ENCODE measurements around the gene SRI. TPM values are rescaled to one million over a fixed set of nuclear protein-coding genes. Genes with fewer than 3 reads are reported as not detected.
"Not testable (repeated sequence)": the region's sequence is repeated elsewhere in the genome, so short reads cannot be mapped to it uniquely, and the experiment has no call there.

The SRI gene, protein sequence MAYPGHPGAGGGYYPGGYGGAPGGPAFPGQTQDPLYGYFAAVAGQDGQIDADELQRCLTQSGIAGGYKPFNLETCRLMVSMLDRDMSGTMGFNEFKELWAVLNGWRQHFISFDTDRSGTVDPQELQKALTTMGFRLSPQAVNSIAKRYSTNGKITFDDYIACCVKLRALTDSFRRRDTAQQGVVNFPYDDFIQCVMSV
- total RNA-seq (ENCODE audit: low replicate concordance), result 72.1 and 120 TPM in 2 replicates
- long read RNA-seq, transcript SRI-201 (8 exons, 2,010 nt), result major isoform, 115 of 131 reads
- long read RNA-seq, partial matches to known transcripts, result 4 of 131 reads
- long read RNA-seq, other reads (novel, unspliced or antisense), result 9 of 131 reads

GRCh38 chr7:88219781-88220747, at the start of gene SRI:
Gene SRI (minus strand): TSS chr7:88220038. CDS start chr7:88220026, 12 bp downstream.
- Mint-ChIP-seq H3K4me1 (ENCODE audit: unreplicated experiment) (peaks cover 18% of the 10 kb centered on the region), H3K27ac (peak within 1 kb of the TSS; percentile 93), H3K9me3 (no peaks in the 10 kb centered on the region), H3K27me3 (no peaks in the 10 kb centered on the region), H3K4me3 (peak within 1 kb of the TSS; percentile 93), H3K36me3 (peaks cover 11% of the 10 kb centered on the region)
- TF ChIP-seq CTCF (conservative IDR thresholded peaks at IDR 0.05), result peak; percentile 99
- peak; percentile 92 for DNase-seq (ENCODE audit: extremely low spot score, unreplicated experiment)

DNA sequence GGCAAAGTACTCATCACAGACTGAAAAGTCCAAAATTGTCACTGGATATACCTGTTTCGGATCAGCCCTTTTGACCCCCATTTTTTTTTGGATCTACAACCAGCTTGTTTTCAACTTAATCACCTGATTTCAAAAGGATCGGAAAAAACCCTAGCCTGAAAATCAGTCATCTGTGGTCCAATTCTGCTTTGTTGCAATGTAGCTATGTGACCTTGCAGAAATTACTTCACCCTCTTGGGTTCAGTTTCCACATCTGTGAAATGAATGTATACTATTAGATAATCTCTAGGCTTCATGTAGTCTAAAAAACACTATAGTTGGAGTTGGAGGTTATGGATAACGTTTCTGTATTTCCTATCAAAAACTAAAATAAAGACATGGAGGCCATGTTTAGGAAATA, 49.7 kb upstream of the SRI start:
- Mint-ChIP-seq H3K9me3 (no peaks in the 10 kb centered on the region), H3K4me3 (no peak overlapping the region), H3K4me1 (ENCODE audit: unreplicated experiment) (no peaks in the 10 kb centered on the region), H3K36me3 (peaks cover 4% of the 10 kb centered on the region), H3K27ac (no peak overlapping the region), H3K27me3 (peaks cover 4% of the 10 kb centered on the region)
- no peak for TF ChIP-seq CTCF (conservative IDR thresholded peaks at IDR 0.05)
- DNase-seq (ENCODE audit: extremely low spot score, unreplicated experiment), result no peak

DNA sequence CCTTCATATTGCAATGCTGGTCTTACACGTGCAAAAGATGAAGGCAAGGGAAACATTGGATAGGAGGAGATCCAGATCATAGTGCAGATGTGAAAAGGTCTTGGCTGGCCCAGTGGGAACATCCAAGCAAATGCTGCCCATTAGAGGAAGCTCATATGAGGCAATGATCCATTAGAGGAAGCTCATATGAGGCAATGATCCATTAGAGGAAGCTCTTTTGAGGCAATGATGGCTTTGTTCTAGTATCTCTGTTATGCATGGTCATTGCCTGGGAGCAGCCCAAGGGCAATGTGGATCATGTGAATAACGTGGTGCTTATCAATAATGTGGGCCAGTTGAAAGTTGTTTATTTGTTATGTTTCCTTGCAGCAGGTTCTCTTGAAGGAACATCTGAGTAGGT, 49.0 kb upstream of the SRI start:
- no peak overlapping the region for H3K4me3 Mint-ChIP-seq
- peaks cover 4% of the 10 kb centered on the region for H3K27me3 Mint-ChIP-seq
- peaks cover 4% of the 10 kb centered on the region for H3K36me3 Mint-ChIP-seq
- TF ChIP-seq CTCF (conservative IDR thresholded peaks at IDR 0.05), result no peak
- H3K9me3 Mint-ChIP-seq, result no peaks in the 10 kb centered on the region
- no peak for DNase-seq (ENCODE audit: extremely low spot score, unreplicated experiment)
- no peak overlapping the region for H3K27ac Mint-ChIP-seq
- no peaks in the 10 kb centered on the region for H3K4me1 Mint-ChIP-seq (ENCODE audit: unreplicated experiment)

DNA sequence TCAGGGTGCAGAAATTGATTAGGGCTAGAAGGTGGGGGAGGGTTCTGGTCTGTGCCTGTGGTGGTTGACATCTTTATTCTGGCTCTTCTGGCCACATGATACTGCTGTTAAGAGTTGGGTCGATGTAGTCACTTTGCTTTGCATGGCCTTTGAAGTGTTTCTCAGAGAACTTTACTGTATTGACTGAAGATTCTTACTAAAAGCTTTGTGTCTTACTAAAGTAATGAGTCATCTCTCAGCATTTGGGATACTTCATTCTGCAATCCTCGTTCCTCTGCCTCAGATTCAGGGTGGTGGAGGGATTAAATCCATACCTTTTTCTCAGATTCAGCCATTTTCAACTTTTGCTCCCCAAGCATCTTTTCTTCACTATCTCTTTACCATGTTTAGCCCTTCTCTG, 48.2 kb upstream of the SRI start:
- no peak for TF ChIP-seq CTCF (conservative IDR thresholded peaks at IDR 0.05)
- DNase-seq (ENCODE audit: extremely low spot score, unreplicated experiment), result no peak
- Mint-ChIP-seq H3K27me3 (peaks cover 4% of the 10 kb centered on the region), H3K4me1 (ENCODE audit: unreplicated experiment) (no peaks in the 10 kb centered on the region), H3K9me3 (no peaks in the 10 kb centered on the region), H3K36me3 (peaks cover 4% of the 10 kb centered on the region), H3K27ac (no peak overlapping the region), H3K4me3 (no peak overlapping the region)

- TF ChIP-seq CTCF (conservative IDR thresholded peaks at IDR 0.05), result no peak
- Mint-ChIP-seq H3K4me3 (no peak overlapping the region), H3K9me3 (no peaks in the 10 kb centered on the region), H3K4me1 (ENCODE audit: unreplicated experiment) (no peaks in the 10 kb centered on the region), H3K27ac (no peak overlapping the region), H3K36me3 (peaks cover 4% of the 10 kb centered on the region), H3K27me3 (peaks cover 4% of the 10 kb centered on the region)
- DNase-seq (ENCODE audit: extremely low spot score, unreplicated experiment), result no peak
Measured at GRCh38 chr7:88267421-88267820, 47.6 kb upstream of the SRI start.

GRCh38 chr7:88264987-88265386, 45.1 kb upstream of the SRI start:
- not testable (repeated sequence) for H3K9me3 Mint-ChIP-seq; H3K36me3 Mint-ChIP-seq; H3K27ac Mint-ChIP-seq; H3K4me3 Mint-ChIP-seq; H3K4me1 Mint-ChIP-seq (ENCODE audit: unreplicated experiment); DNase-seq (ENCODE audit: extremely low spot score, unreplicated experiment); H3K27me3 Mint-ChIP-seq

All from type B pancreatic cell (in vitro differentiated cells).